Astrocyte of the cerebellum (primary cell): ENCODE results near the gene APBA3.

Experiments
- DNase-seq: peaks from one replicate; pipeline ENCODE4 v3.0.0-alpha.2; 2011; ENCODE audit warnings: low read depth
- H3K4me3 ChIP-seq: 2 replicates; pipeline ENCODE4 v1.5.1; 2011; ENCODE audit warnings: mild to moderate bottlenecking, low read depth, low read length, moderate library complexity
- CTCF ChIP-seq: IDR thresholded peaks from 2 replicates; pipeline ENCODE4 v1.5.1; 2012; ENCODE audit warnings: low read length, low read depth, moderate library complexity, mild to moderate bottlenecking; ENCODE audit errors: missing control alignments
- in situ Hi-C: cut with HindIII; loops from 2 replicates; pipeline ENCODE4 v1.10.0; 2017; ENCODE audit warnings: low sequenced_read_pairs

Gene APBA3

GRCh38 chr19:3725640-3726310 is 35.7 kb downstream of the APBA3 start:
- in situ Hi-C loops: no loop called here
- no peak for DNase-seq
- H3K4me3 ChIP-seq: no peak overlapping the region
- TF ChIP-seq CTCF: no peak

- in situ Hi-C loops: no loop called here
- no peak for DNase-seq
- TF ChIP-seq CTCF: no peak
- H3K4me3 ChIP-seq: no peak overlapping the region
Measured at GRCh38 chr19:3725121-3725520, 36.4 kb downstream of the APBA3 start.

- DNase-seq: no peak
- TF ChIP-seq CTCF: no peak
- H3K4me3 ChIP-seq: no peak overlapping the region
- in situ Hi-C loops: loop anchor here (5.0 kb wide), 1 partner anchor 72 kb away; no protein-coding TSS in a partner anchor
Measured at GRCh38 chr19:3723883-3724282, 37.6 kb downstream of the APBA3 start.

GRCh38 chr19:3723110-3723488 is 38.4 kb downstream of the APBA3 start:
- in situ Hi-C loops: loop anchor here (5.0 kb wide), 1 partner anchor 71 kb away; no protein-coding TSS in a partner anchor
- no peak for TF ChIP-seq CTCF
- H3K4me3 ChIP-seq: no peak overlapping the region
- DNase-seq: no peak

- no peak for TF ChIP-seq CTCF
- no peak overlapping the region for H3K4me3 ChIP-seq
- no peak for DNase-seq
- in situ Hi-C loops: loop anchor here (5.0 kb wide), 1 partner anchor 70 kb away; no protein-coding TSS in a partner anchor
Measured at GRCh38 chr19:3722443-3723109, 38.9 kb downstream of the APBA3 start.

- in situ Hi-C loops: loop anchor here (5.0 kb wide), 1 partner anchor 70 kb away; no protein-coding TSS in a partner anchor
- no peak overlapping the region for H3K4me3 ChIP-seq
- no peak for TF ChIP-seq CTCF
- DNase-seq: no peak
Measured at GRCh38 chr19:3721887-3722442, 39.5 kb downstream of the APBA3 start.
